Trophoblast cell (in vitro differentiated cells and primary cell): ENCODE measurements around the gene KANK4.

Experiments used
- DNase-seq, 2 donors: peaks; one replicate each; pipeline ENCODE4 v3.0.0-alpha.2; 2016
- H2AFZ ChIP-seq: 2 replicates; pipeline ENCODE4 v1.6.1; 2013; ENCODE audit warnings: low read length, moderate library complexity, mild to moderate bottlenecking; ENCODE audit not compliant: insufficient read depth, poor library complexity
- H2AK5ac ChIP-seq: 2 replicates; pipeline ENCODE4 v1.6.1; 2013; ENCODE audit warnings: mild to moderate bottlenecking, low read length
- H2BK120ac ChIP-seq: 2 replicates; pipeline ENCODE4 v1.6.1; 2013; ENCODE audit warnings: low read length, mild to moderate bottlenecking, moderate library complexity; ENCODE audit not compliant: insufficient read depth, poor library complexity
- H2BK12ac ChIP-seq: 2 replicates; pipeline ENCODE4 v1.6.1; 2013; ENCODE audit warnings: mild to moderate bottlenecking, low read length, moderate library complexity
- H2BK5ac ChIP-seq: 2 replicates; pipeline ENCODE4 v1.6.1; 2013; ENCODE audit warnings: low read length, low read depth, moderate library complexity, mild to moderate bottlenecking; ENCODE audit not compliant: poor library complexity
- H3K14ac ChIP-seq: 2 replicates; pipeline ENCODE4 v1.6.1; 2013; ENCODE audit warnings: mild to moderate bottlenecking, low read length
- H3K18ac ChIP-seq: 2 replicates; pipeline ENCODE4 v1.6.1; 2013; ENCODE audit warnings: mild to moderate bottlenecking, low read length
- H3K23ac ChIP-seq: 2 replicates; pipeline ENCODE4 v1.6.1; 2013; ENCODE audit warnings: low read length
- H3K27ac ChIP-seq: 2 replicates; pipeline ENCODE4 v1.5.1; 2013; ENCODE audit warnings: low read depth, mild to moderate bottlenecking, inconsistent platforms, low read length, moderate library complexity
- H3K27me3 ChIP-seq: 2 replicates; pipeline ENCODE4 v1.6.1; 2013; ENCODE audit warnings: inconsistent platforms, mild to moderate bottlenecking, low read length, moderate library complexity; ENCODE audit not compliant: insufficient read depth
- H3K36me3 ChIP-seq, 2 experiments: 1 replicate in 1 of 2; 2 replicates in 1 of 2; pipeline ENCODE4 v1.6.1; 2013; ENCODE audit warnings: low read length in 2 of 2, mild to moderate bottlenecking in 2 of 2, moderate library complexity in 1 of 2; ENCODE audit not compliant: insufficient read depth in 2 of 2, control insufficient read depth in 1 of 2
- H3K4ac ChIP-seq: 2 replicates; pipeline ENCODE4 v1.6.1; 2013; ENCODE audit warnings: low read depth, mild to moderate bottlenecking, low read length, moderate library complexity
- H3K4me1 ChIP-seq, 2 experiments: 1 replicate in 1 of 2; 2 replicates in 1 of 2; pipeline ENCODE4 v1.6.1; 2013; ENCODE audit warnings: low read length in 2 of 2, mild to moderate bottlenecking in 2 of 2, moderate library complexity in 1 of 2; ENCODE audit not compliant: insufficient read depth in 2 of 2, control insufficient read depth in 1 of 2
- H3K4me2 ChIP-seq: 2 replicates; pipeline ENCODE4 v1.6.1; 2013; ENCODE audit warnings: inconsistent platforms, mild to moderate bottlenecking, low read length, moderate library complexity
- H3K4me3 ChIP-seq: 2 replicates; pipeline ENCODE4 v1.5.1; 2013; ENCODE audit warnings: mild to moderate bottlenecking, low read depth, low read length, inconsistent platforms
- H3K79me1 ChIP-seq: one replicate; pipeline ENCODE4 v1.6.1; 2013; ENCODE audit warnings: low read length
- H3K79me2 ChIP-seq: 2 replicates; pipeline ENCODE4 v1.6.1; 2013; ENCODE audit warnings: low read length, mild to moderate bottlenecking; ENCODE audit not compliant: control insufficient read depth, insufficient read depth, poor library complexity
- H3K9ac ChIP-seq: 2 replicates; pipeline ENCODE4 v1.6.1; 2013; ENCODE audit warnings: mild to moderate bottlenecking, low read length
- H3K9me3 ChIP-seq: 2 replicates; pipeline ENCODE4 v1.6.1; 2013; ENCODE audit warnings: low read depth, mild to moderate bottlenecking, control low read depth, inconsistent platforms, low read length; ENCODE audit not compliant: insufficient read depth
- H4K12ac ChIP-seq: 2 replicates; pipeline ENCODE4 v1.6.1; 2013; ENCODE audit warnings: low read depth, mild to moderate bottlenecking, low read length, moderate library complexity
- H4K8ac ChIP-seq: 2 replicates; pipeline ENCODE4 v1.6.1; 2013; ENCODE audit warnings: low read depth, mild to moderate bottlenecking, low read length, moderate library complexity
- H4K91ac ChIP-seq: one replicate; pipeline ENCODE4 v1.6.1; 2013; ENCODE audit warnings: low read depth, mild to moderate bottlenecking, low read length, moderate library complexity
- WGBS: extraction: QIAGEN DNeasy Blood & Tissue Kit; methylation state at CpG from one replicate; pipeline ENCODE4 v1.1.7; 2013; ENCODE audit warnings: missing lambda C conversion rate; ENCODE audit not compliant: insufficient read length, insufficient coverage; ENCODE audit errors: extremely low coverage; 5-methylcytosine and 5-hydroxymethylcytosine counted together

Gene KANK4

GRCh38 chr1:62271948-62272728, 47.1 kb downstream of the KANK4 start:
- H2AFZ ChIP-seq: no peak overlapping the region
- H3K9me3 ChIP-seq: no peaks in the 10 kb centered on the region
- no peak overlapping the region for H4K8ac ChIP-seq
- no peak overlapping the region for H2BK120ac ChIP-seq
- no peak overlapping the region for H3K4ac ChIP-seq
- no CpG with 5 or more reads among the region's 13 CpGs for WGBS
- H4K12ac ChIP-seq: no peak overlapping the region
- H3K14ac ChIP-seq: no peak overlapping the region
- H2BK5ac ChIP-seq: no peak overlapping the region
- no peaks in the 10 kb centered on the region for H3K79me1 ChIP-seq
- peaks cover 0 to 2% of the 10 kb centered on the region in 2 experiments for H3K4me1 ChIP-seq
- H3K27me3 ChIP-seq: no peaks in the 10 kb centered on the region
- no peak overlapping the region for H3K4me3 ChIP-seq
- H3K79me2 ChIP-seq: no peaks in the 10 kb centered on the region
- DNase-seq: no peak
- H3K27ac ChIP-seq: no peak overlapping the region
- no peak overlapping the region for H3K23ac ChIP-seq
- H2AK5ac ChIP-seq: no peak overlapping the region
- no peak overlapping the region for H3K18ac ChIP-seq
- H2BK12ac ChIP-seq: no peak overlapping the region
- H3K4me2 ChIP-seq: no peak overlapping the region
- no peak overlapping the region for H3K9ac ChIP-seq
- no peak overlapping the region for H4K91ac ChIP-seq
- H3K36me3 ChIP-seq: peaks cover 46 to 58% of the 10 kb centered on the region in 2 experiments

GRCh38 chr1:62271134-62271533, 48.1 kb downstream of the KANK4 start:
- peaks cover 0 to 2% of the 10 kb centered on the region in 2 experiments for H3K4me1 ChIP-seq
- H3K14ac ChIP-seq: no peak overlapping the region
- H2BK5ac ChIP-seq: no peak overlapping the region
- H3K23ac ChIP-seq: no peak overlapping the region
- no peak overlapping the region for H4K12ac ChIP-seq
- WGBS: no CpG with 5 or more reads among the region's 7 CpGs
- H3K9ac ChIP-seq: no peak overlapping the region
- DNase-seq: no peak
- no peak overlapping the region for H3K4me2 ChIP-seq
- no peak overlapping the region for H2AK5ac ChIP-seq
- H2BK12ac ChIP-seq: no peak overlapping the region
- no peak overlapping the region for H3K4me3 ChIP-seq
- no peaks in the 10 kb centered on the region for H3K79me2 ChIP-seq
- H3K79me1 ChIP-seq: no peaks in the 10 kb centered on the region
- H3K9me3 ChIP-seq: peaks cover 3% of the 10 kb centered on the region
- H4K8ac ChIP-seq: no peak overlapping the region
- no peak overlapping the region for H3K27ac ChIP-seq
- H4K91ac ChIP-seq: no peak overlapping the region
- H2AFZ ChIP-seq: no peak overlapping the region
- no peaks in the 10 kb centered on the region for H3K27me3 ChIP-seq
- H2BK120ac ChIP-seq: no peak overlapping the region
- peaks cover 54 to 66% of the 10 kb centered on the region in 2 experiments for H3K36me3 ChIP-seq
- H3K4ac ChIP-seq: no peak overlapping the region
- no peak overlapping the region for H3K18ac ChIP-seq

GRCh38 chr1:62269851-62270495, 49.3 kb downstream of the KANK4 start:
- no peak overlapping the region for H4K91ac ChIP-seq
- H3K9me3 ChIP-seq: peaks cover 3% of the 10 kb centered on the region
- H2AK5ac ChIP-seq: no peak overlapping the region
- H4K12ac ChIP-seq: no peak overlapping the region
- H2BK120ac ChIP-seq: no peak overlapping the region
- no peak overlapping the region for H2BK5ac ChIP-seq
- no peak overlapping the region for H3K9ac ChIP-seq
- H3K14ac ChIP-seq: no peak overlapping the region
- WGBS: no CpG with 5 or more reads among the region's 9 CpGs
- no peak for DNase-seq
- H3K27ac ChIP-seq: no peak overlapping the region
- H3K27me3 ChIP-seq: no peaks in the 10 kb centered on the region
- H3K23ac ChIP-seq: no peak overlapping the region
- H3K79me2 ChIP-seq: no peaks in the 10 kb centered on the region
- H2AFZ ChIP-seq: no peak overlapping the region
- no peaks in the 10 kb centered on the region for H3K79me1 ChIP-seq
- no peak overlapping the region for H3K4ac ChIP-seq
- peaks cover 55 to 70% of the 10 kb centered on the region in 2 experiments for H3K36me3 ChIP-seq
- H3K4me1 ChIP-seq: peaks cover 0 to 2% of the 10 kb centered on the region in 2 experiments
- H3K18ac ChIP-seq: no peak overlapping the region
- no peak overlapping the region for H3K4me3 ChIP-seq
- H4K8ac ChIP-seq: no peak overlapping the region
- no peak overlapping the region for H2BK12ac ChIP-seq
- no peak overlapping the region for H3K4me2 ChIP-seq

GRCh38 chr1:62269439-62269838, 49.8 kb downstream of the KANK4 start:
- Histone ChIP-seq H3K79me1 (no peaks in the 10 kb centered on the region), H4K91ac (no peak overlapping the region), H3K9me3 (peaks cover 3% of the 10 kb centered on the region), H3K14ac (no peak overlapping the region), H2BK5ac (no peak overlapping the region), H3K27me3 (no peaks in the 10 kb centered on the region), H3K4me2 (no peak overlapping the region), H2AFZ (no peak overlapping the region), H2BK12ac (no peak overlapping the region), H3K27ac (no peak overlapping the region), H3K18ac (no peak overlapping the region), H4K12ac (no peak overlapping the region), H3K4ac (no peak overlapping the region), H2BK120ac (no peak overlapping the region), H3K4me3 (no peak overlapping the region), H2AK5ac (no peak overlapping the region), H3K79me2 (no peaks in the 10 kb centered on the region), H3K23ac (no peak overlapping the region), H4K8ac (no peak overlapping the region), H3K9ac (no peak overlapping the region), H3K4me1 (peaks cover 0 to 2% of the 10 kb centered on the region in 2 experiments), H3K36me3 (peaks cover 56 to 67% of the 10 kb centered on the region in 2 experiments)
- WGBS: no CpG with 5 or more reads among the region's 1 CpG
- no peak for DNase-seq
